ENCODE data around the gene R3HDM4.

- TF ChIP-seq GATA2 (IDR thresholded peaks at IDR 0.05; ENCODE audit: low read depth, low read length): no peak
- no peak for TF ChIP-seq GATA3 (IDR thresholded peaks at IDR 0.05; ENCODE audit: low read depth, low read length)
These were observed 40.6 kb downstream of the R3HDM4 start for GRCh38 chr19:872266-872951.

Data from SH-SY5Y (cell line).